H9 (cell line): ENCODE measurements around the gene SETD7. TPM values are rescaled to one million over a fixed set of nuclear protein-coding genes. Genes with fewer than 3 reads are reported as not detected.

ENCODE experiments used
- DNase-seq: peaks from one replicate; pipeline ENCODE4 v3.0.0-alpha.2; 2017
- H2AFZ ChIP-seq: one replicate; pipeline ENCODE4 v1.6.1; 2013; ENCODE audit warnings: mild to moderate bottlenecking, low read length, control low read depth, moderate library complexity
- H2AK5ac ChIP-seq: 2 replicates; pipeline ENCODE4 v1.6.1; 2013; ENCODE audit warnings: low read length, control low read depth, mixed read lengths; ENCODE audit not compliant: insufficient read length
- H2BK120ac ChIP-seq: one replicate; pipeline ENCODE4 v1.6.1; 2013; ENCODE audit warnings: low read depth, mild to moderate bottlenecking, low read length, control low read depth, inconsistent platforms; ENCODE audit not compliant: poor library complexity, severe bottlenecking
- H2BK12ac ChIP-seq: 2 replicates; pipeline ENCODE4 v1.6.1; 2013; ENCODE audit warnings: low read length, control low read depth, mixed read lengths, low read depth; ENCODE audit not compliant: insufficient read length
- H2BK15ac ChIP-seq: 2 replicates; pipeline ENCODE4 v1.6.1; 2013; ENCODE audit warnings: low read depth, low read length, control low read depth
- H2BK20ac ChIP-seq: one replicate; pipeline ENCODE4 v1.6.1; 2013; ENCODE audit warnings: low read depth, mild to moderate bottlenecking, low read length, control low read depth, inconsistent platforms; ENCODE audit not compliant: poor library complexity, severe bottlenecking
- H2BK5ac ChIP-seq: 2 replicates; pipeline ENCODE4 v1.6.1; 2013; ENCODE audit warnings: low read length, control low read depth, mixed read lengths; ENCODE audit not compliant: insufficient read length
- H3K14ac ChIP-seq: 2 replicates; pipeline ENCODE4 v1.6.1; 2013; ENCODE audit warnings: low read length, control low read depth; ENCODE audit not compliant: insufficient read depth
- H3K18ac ChIP-seq: 2 replicates; pipeline ENCODE4 v1.6.1; 2013; ENCODE audit warnings: low read depth, mild to moderate bottlenecking, mixed read lengths, low read length, control low read depth; ENCODE audit not compliant: insufficient read length
- H3K23ac ChIP-seq: 2 replicates; pipeline ENCODE4 v1.6.1; 2013; ENCODE audit warnings: low read length, control low read depth, mixed read lengths, low read depth; ENCODE audit not compliant: insufficient read length
- H3K23me2 ChIP-seq: 2 replicates; pipeline ENCODE4 v1.6.1; 2013; ENCODE audit warnings: low read depth, mild to moderate bottlenecking, mixed read lengths, low read length, control low read depth; ENCODE audit not compliant: insufficient read length, poor library complexity, severe bottlenecking
- H3K27ac ChIP-seq: 2 replicates; pipeline ENCODE4 v1.5.1; 2013; ENCODE audit warnings: low read length, control low read depth, mixed read lengths, low read depth; ENCODE audit not compliant: insufficient read length
- H3K27me3 ChIP-seq: 2 replicates; pipeline ENCODE4 v1.6.1; 2013; ENCODE audit warnings: low read length, control low read depth, inconsistent platforms; ENCODE audit not compliant: insufficient read depth
- H3K4ac ChIP-seq: 2 replicates; pipeline ENCODE4 v1.6.1; 2013; ENCODE audit warnings: low read depth, mild to moderate bottlenecking, control low read depth, inconsistent platforms, low read length, moderate library complexity
- H3K4me1 ChIP-seq: 2 replicates; pipeline ENCODE4 v1.6.1; 2013; ENCODE audit warnings: low read length, control low read depth, inconsistent platforms; ENCODE audit not compliant: insufficient read depth
- H3K4me2 ChIP-seq: 2 replicates; pipeline ENCODE4 v1.6.1; 2013; ENCODE audit warnings: low read length, control low read depth, mixed read lengths; ENCODE audit not compliant: insufficient read length, insufficient read depth
- H3K56ac ChIP-seq: 2 replicates; pipeline ENCODE4 v1.6.1; 2013; ENCODE audit warnings: low read depth, mild to moderate bottlenecking, mixed read lengths, low read length, control low read depth; ENCODE audit not compliant: insufficient read length
- H3K79me1 ChIP-seq: 2 replicates; pipeline ENCODE4 v1.6.1; 2013; ENCODE audit warnings: low read depth, mild to moderate bottlenecking, moderate library complexity, low read length, control low read depth, inconsistent platforms; ENCODE audit not compliant: insufficient read depth, poor library complexity, severe bottlenecking
- H3K79me2 ChIP-seq: 2 replicates; pipeline ENCODE4 v1.6.1; 2013; ENCODE audit warnings: low read length, control low read depth, inconsistent platforms; ENCODE audit not compliant: insufficient read depth
- H3K9ac ChIP-seq: 2 replicates; pipeline ENCODE4 v1.6.1; 2013; ENCODE audit warnings: low read length, control low read depth, mixed read lengths; ENCODE audit not compliant: insufficient read length; ENCODE audit errors: extremely low read depth
- H3K9me3 ChIP-seq: one replicate; pipeline ENCODE4 v1.6.1; 2013; ENCODE audit warnings: low read depth, low read length, inconsistent platforms; ENCODE audit not compliant: control insufficient read depth
- H3T11ph ChIP-seq: one replicate; pipeline ENCODE4 v1.6.1; 2013; ENCODE audit warnings: mild to moderate bottlenecking, low read length, control low read depth, inconsistent platforms
- H4K20me1 ChIP-seq: one replicate; pipeline ENCODE4 v1.6.1; 2013; ENCODE audit not compliant: control insufficient read depth, insufficient read length, insufficient read depth
- H4K5ac ChIP-seq: 2 replicates; pipeline ENCODE4 v1.6.1; 2013; ENCODE audit warnings: low read depth, mild to moderate bottlenecking, mixed read lengths, low read length, control low read depth; ENCODE audit not compliant: insufficient read length
- H4K8ac ChIP-seq: replicated peaks from 2 replicates; pipeline ENCODE4 v1.6.1; 2013; ENCODE audit warnings: low read length, control low read depth, mixed read lengths, low read depth; ENCODE audit not compliant: insufficient read length
- H4K91ac ChIP-seq: 2 replicates; pipeline ENCODE4 v1.6.1; 2013; ENCODE audit warnings: low read depth, mild to moderate bottlenecking, moderate library complexity, mixed read lengths, low read length, control low read depth; ENCODE audit not compliant: insufficient read length
- H3K27ac Mint-ChIP-seq, 3 experiments: 2 replicates in 2 of 3; 3 replicates in 1 of 3; pipeline ENCODE4 v1.8.0; 2020 to 2021; ENCODE audit warnings: mixed read lengths in 3 of 3, mild to moderate bottlenecking in 1 of 3, moderate library complexity in 1 of 3
- H3K27me3 Mint-ChIP-seq: 2 replicates; pipeline ENCODE4 v1.8.0; 2021; ENCODE audit warnings: low read depth, mild to moderate bottlenecking, moderate library complexity, mixed read lengths
- H3K36me3 Mint-ChIP-seq, 3 experiments: 2 replicates in 2 of 3; 3 replicates in 1 of 3; pipeline ENCODE4 v1.8.0; 2020 to 2021; ENCODE audit warnings: low read depth in 3 of 3, mixed read lengths in 3 of 3; ENCODE audit not compliant: insufficient read depth in 1 of 3
- H3K4me1 Mint-ChIP-seq, 2 experiments: 2 replicates each; pipeline ENCODE4 v1.8.0; 2020; ENCODE audit warnings: mixed read lengths in 2 of 2
- H3K4me3 Mint-ChIP-seq, 2 experiments: 2 replicates in 1 of 2; 3 replicates in 1 of 2; pipeline ENCODE4 v1.8.0; 2020 to 2021; ENCODE audit warnings: mild to moderate bottlenecking in 2 of 2, mixed read lengths in 2 of 2, moderate library complexity in 1 of 2
- H3K9me3 Mint-ChIP-seq, 2 experiments: 2 replicates in 1 of 2; 3 replicates in 1 of 2; pipeline ENCODE4 v1.8.0; 2020; ENCODE audit warnings: mild to moderate bottlenecking in 2 of 2, mixed read lengths in 2 of 2, moderate library complexity in 1 of 2
- CTCF ChIP-seq: fragments of 200-600 bp; sonication (generic); conservative IDR thresholded peaks from 3 replicates; pipeline ENCODE4 v1.8.0; 2021; ENCODE audit warnings: antibody characterized with exemption, mild to moderate bottlenecking
- WGBS: extraction: QIAGEN DNeasy Blood & Tissue Kit; methylation state at CpG from one replicate; pipeline ENCODE4 v1.1.7; 2013; ENCODE audit warnings: missing lambda C conversion rate, low lambda C conversion rate, mixed read lengths; ENCODE audit not compliant: insufficient read length; ENCODE audit errors: extremely low coverage; 5-methylcytosine and 5-hydroxymethylcytosine counted together
- total RNA-seq: library from RNA; stranded (reverse); gene quantifications from 2 replicates; pipeline ENCODE4 v1.2.1, GENCODE V29; 2021

SETD7 gene
- total RNA-seq, 1 experiment from 2014 or later: 1.5 TPM

DNA sequence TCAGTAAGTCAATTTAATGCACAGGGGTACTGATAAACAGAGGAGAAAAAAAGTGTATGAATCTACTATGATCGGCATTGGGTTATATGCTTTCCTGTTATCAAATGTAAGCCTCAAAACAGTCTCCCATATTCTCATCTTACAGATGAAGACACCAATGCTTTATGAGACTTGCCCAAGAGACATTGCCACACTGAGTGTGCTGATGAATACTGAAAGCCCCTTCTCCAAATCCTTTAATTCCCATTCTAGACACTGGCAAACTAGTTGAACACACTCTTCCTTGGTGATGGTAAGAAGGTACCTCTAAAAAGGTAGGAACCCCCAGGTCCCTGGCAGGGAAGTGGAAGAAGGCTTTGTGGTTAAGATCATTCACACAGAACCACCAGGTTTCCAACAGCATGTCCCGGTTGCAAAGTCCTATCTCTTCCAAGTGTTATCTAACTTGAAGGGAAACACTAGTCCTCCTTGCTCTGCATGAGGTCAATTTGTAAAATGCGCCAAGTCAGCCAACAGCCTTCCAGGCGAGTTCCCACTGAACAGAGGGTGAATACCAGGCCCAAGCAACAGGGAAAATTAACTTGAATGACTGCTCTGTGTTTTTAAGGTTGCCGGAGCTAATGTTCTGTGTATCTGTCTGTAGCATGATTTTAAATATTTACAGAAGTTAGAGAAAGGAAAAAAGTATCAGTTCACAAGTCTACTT is 5.1 kb downstream of the SETD7 start:
- no peak overlapping the region for H3K23ac ChIP-seq
- H2BK5ac ChIP-seq: no peak overlapping the region
- H4K20me1 ChIP-seq: peaks cover 4% of the 10 kb centered on the region
- no peaks in the 10 kb centered on the region for H3K27me3 ChIP-seq
- no peaks in the 10 kb centered on the region for H3K9me3 ChIP-seq
- Mint-ChIP-seq H3K4me1 (peaks cover 21 to 32% of the 10 kb centered on the region in 2 experiments), H3K27me3 (peaks cover 32% of the 10 kb centered on the region), H3K9me3 (peaks cover 0 to 3% of the 10 kb centered on the region in 2 experiments; a peak in 1 of 5 replicates), H3K27ac (no peak overlapping the region), H3K4me3 (peak overlapping the region in 1 of 2 experiments; percentile 27; a peak in 1 of 5 replicates), H3K36me3 (no peaks in the 10 kb centered on the region; a peak in 2 of 7 replicates)
- no peak overlapping the region for H2AK5ac ChIP-seq
- no peak overlapping the region for H2BK20ac ChIP-seq
- no peak overlapping the region for H2AFZ ChIP-seq
- H3K4ac ChIP-seq: no peak overlapping the region
- H3K4me1 ChIP-seq: no peaks in the 10 kb centered on the region
- H2BK120ac ChIP-seq: no peak overlapping the region
- no peak overlapping the region for H4K91ac ChIP-seq
- H2BK15ac ChIP-seq: no peak overlapping the region
- H3K9ac ChIP-seq: no peak overlapping the region
- H3K18ac ChIP-seq: no peak overlapping the region
- H3K79me1 ChIP-seq: no peaks in the 10 kb centered on the region
- no peak for TF ChIP-seq CTCF
- H3K23me2 ChIP-seq: peaks cover 5% of the 10 kb centered on the region
- H3K14ac ChIP-seq: no peak overlapping the region
- DNase-seq: peak; percentile 45
- H3K79me2 ChIP-seq: no peaks in the 10 kb centered on the region
- no peak overlapping the region for H3K4me2 ChIP-seq
- H3K56ac ChIP-seq: no peak overlapping the region
- no peak overlapping the region for H4K8ac ChIP-seq
- WGBS: no CpG with 5 or more reads among the region's 5 CpGs
- H2BK12ac ChIP-seq: no peak overlapping the region
- H4K5ac ChIP-seq: no peak overlapping the region
- no peak overlapping the region for H3T11ph ChIP-seq
- H3K27ac ChIP-seq: no peak overlapping the region
